ENCODE results near the gene CIROP. TPM values are rescaled to one million over a fixed set of nuclear protein-coding genes. Genes with fewer than 3 reads are reported as not detected.
A peak's percentile ranks its signal among the peaks of the same experiment; 100 is the strongest.

The CIROP gene
- total and polyA plus RNA-seq, 9 of the 15 experiments (the other 6 are each of a cell fraction or from before 2014, with no cell fraction given), result not detected

- TF ChIP-seq SMAD2 (IDR thresholded peaks at IDR 0.05; ENCODE audit: low read depth, low read length), result no peak
- TF ChIP-seq ZNF511 (CRISPR knock-in tag; IDR thresholded peaks at IDR 0.05), result peak; percentile 81
- TF ChIP-seq GTF2E2 (tag; IDR thresholded peaks at IDR 0.05), result no peak
- TF ChIP-seq NFE2 (IDR thresholded peaks at IDR 0.05; ENCODE audit: low read depth), result no peak
- no peak for TF ChIP-seq ZBTB49 (CRISPR knock-in tag; IDR thresholded peaks at IDR 0.05; ENCODE audit: borderline replicate concordance)
- TF ChIP-seq E2F6 (IDR thresholded peaks at IDR 0.05; ENCODE audit: borderline replicate concordance in 1 of 2, extremely low read depth in 1 of 2, insufficient read depth in 1 of 2, insufficient read length in 1 of 2, low read depth in 1 of 2, low read length in 1 of 2, poor library complexity in 1 of 2, severe bottlenecking in 1 of 2), result peak; percentile 86 to 92
- peak; percentile 6; the same call in 1 of the 2 replicates for TF ChIP-seq EP300 (IDR thresholded peaks at IDR 0.05; ENCODE audit: low read length)
- TF ChIP-seq SMARCE1 (IDR thresholded peaks at IDR 0.05), result peak; percentile 17; the same call in 1 of the 2 replicates
- TF ChIP-seq DPF2 (IDR thresholded peaks at IDR 0.05), result no peak; the same call in none of the 2 replicates
- no peak; the same call in 1 of the 2 replicates for TF ChIP-seq JUN (IDR thresholded peaks at IDR 0.05; ENCODE audit: borderline replicate concordance, low read depth, low read length)
- TF ChIP-seq JUN (CRISPR knock-in tag; IDR thresholded peaks at IDR 0.05; ENCODE audit: borderline replicate concordance), result no peak
- no peak for TF ChIP-seq ZNF717 (CRISPR knock-in tag; IDR thresholded peaks at IDR 0.05)
- TF ChIP-seq ZNF197 (CRISPR knock-in tag; IDR thresholded peaks at IDR 0.05; ENCODE audit: low read depth), result no peak
- no peak for TF ChIP-seq SREBF1 (IDR thresholded peaks at IDR 0.05; ENCODE audit: borderline replicate concordance, low read depth, low read length)
- peak; percentile 67; the same call in 1 of the 2 replicates for TF ChIP-seq HDAC8 (tag; IDR thresholded peaks at IDR 0.05)
- 0 out of 2 replicates have a peak, but pooled peaks have one; percentile 13 for TF ChIP-seq HLTF (IDR thresholded peaks at IDR 0.05)
- TF ChIP-seq SP1 (CRISPR knock-in tag; IDR thresholded peaks at IDR 0.05), result 0 out of 2 replicates have a peak, but pooled peaks have one; percentile 45
- TF ChIP-seq ZNF445 (CRISPR knock-in tag; IDR thresholded peaks at IDR 0.05; ENCODE audit: low read depth), result no peak
- no peak for TF ChIP-seq GTF2A2 (tag; IDR thresholded peaks at IDR 0.05)
- no peak for TF ChIP-seq NBN (IDR thresholded peaks at IDR 0.05; ENCODE audit: low read depth)
- no peak for TF ChIP-seq POLR2H (tag; IDR thresholded peaks at IDR 0.05; ENCODE audit: low read depth)
- TF ChIP-seq C11orf30 (IDR thresholded peaks at IDR 0.05; ENCODE audit: low read depth), result no peak
- no peak for TF ChIP-seq ZNF282 (CRISPR knock-in tag; IDR thresholded peaks at IDR 0.05)
- no peak for TF ChIP-seq E2F1 (CRISPR knock-in tag; IDR thresholded peaks at IDR 0.05)
Measured at GRCh38 chr14:23153851-23154796, 49.3 kb upstream of the CIROP start (continued).

Measured in K562 (cell line).